Fibroblast of lung (primary cell): ENCODE data around the gene ZBTB1.

Source experiments
- CTCF ChIP-seq, 2 donors: IDR thresholded peaks in 1 of 2; conservative IDR thresholded peaks in 1 of 2; 1 replicate in 1 of 2; 2 replicates in 1 of 2; pipeline ENCODE4 v1.5.1; 2011 to 2012; ENCODE audit warnings: low read length in 2 of 2, control low read depth in 1 of 2, inconsistent platforms in 1 of 2, low read depth in 1 of 2, mild to moderate bottlenecking in 1 of 2
- EZH2 ChIP-seq: IDR thresholded peaks from 2 replicates; pipeline ENCODE4 v1.5.1; 2012; ENCODE audit warnings: low read length, control low read depth, mild to moderate bottlenecking; ENCODE audit errors: missing control alignments

GRCh38 chr14:64572386-64573104 is 68.0 kb downstream of the ZBTB1 start:
- TF ChIP-seq CTCF (conservative IDR thresholded peaks at IDR 0.05 in 1 of 2, IDR thresholded peaks at IDR 0.05 in 1 of 2; ENCODE audit: low read depth in 1 of 2, low read length in 2 of 2) (no peak), EZH2 (no peak)
